HG02763 (cell line): ENCODE data around the gene PRDM1.

Experiments
- ATAC-seq: cut with Tn5 transposase; IDR thresholded peaks from one replicate; pipeline ENCODE4 v1.9.1; 2021; ENCODE audit warnings: mild to moderate bottlenecking, moderate library complexity; ENCODE audit not compliant: unreplicated experiment

The PRDM1 gene

GRCh38 chr6:106085984-106086813 is at the start of gene PRDM1:
Gene PRDM1 (plus strand): TSS chr6:106086336. CDS start chr6:106086554, 218 bp downstream.
- peak; percentile 76 for ATAC-seq

DNA sequence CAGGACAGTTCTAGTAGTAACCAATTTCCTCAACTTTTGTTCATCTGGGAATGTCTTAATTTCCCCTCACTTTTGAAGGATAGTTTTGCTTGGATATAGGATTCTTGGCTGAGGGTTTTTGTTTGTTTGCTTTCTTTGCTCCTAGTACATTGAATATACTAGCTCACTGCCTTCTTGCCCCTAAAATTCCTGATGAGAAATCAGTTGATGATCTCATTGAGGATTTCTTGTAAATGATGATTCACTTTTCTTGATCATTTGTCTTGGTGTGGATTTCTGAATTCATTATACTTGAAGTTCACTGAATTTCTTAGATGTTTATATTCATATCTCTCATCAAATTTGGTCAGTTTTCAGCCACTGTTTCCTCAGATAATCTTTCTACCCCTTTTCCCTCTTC is 49.1 kb upstream of the PRDM1 start:
- ATAC-seq, result no peak

DNA sequence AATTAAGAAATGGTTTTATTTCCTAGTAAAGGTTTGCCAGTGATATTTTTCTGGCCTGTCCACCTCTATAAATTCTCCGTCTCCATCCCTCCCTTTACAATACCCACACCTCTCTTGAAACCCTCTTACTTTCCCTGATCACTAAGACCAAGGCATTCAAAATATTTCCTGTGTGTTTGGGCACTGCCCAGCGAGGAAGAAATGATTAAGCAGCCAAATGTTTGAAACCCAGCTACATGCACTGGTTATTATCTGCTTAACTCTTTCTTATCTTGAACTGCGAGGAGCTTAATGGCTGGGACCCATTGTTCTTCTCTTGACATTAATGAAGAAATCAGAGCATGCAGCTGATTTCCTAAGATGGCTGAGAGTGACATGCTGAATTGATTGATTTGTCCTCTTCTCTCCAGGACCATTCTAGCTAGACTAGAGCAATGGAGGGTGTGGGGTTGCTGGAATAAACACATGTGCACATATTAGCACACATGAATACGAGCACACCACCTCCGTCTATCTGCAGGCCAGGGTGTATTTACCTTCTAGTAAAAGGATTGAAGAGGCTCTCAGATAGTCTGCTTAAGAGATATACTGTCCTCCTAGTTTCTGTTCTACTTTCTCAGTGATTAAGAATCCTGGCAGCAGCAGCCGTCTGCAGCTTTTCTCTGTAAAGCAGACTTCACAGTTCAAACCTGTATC is 46.1 kb upstream of the PRDM1 start:
- no peak for ATAC-seq

DNA sequence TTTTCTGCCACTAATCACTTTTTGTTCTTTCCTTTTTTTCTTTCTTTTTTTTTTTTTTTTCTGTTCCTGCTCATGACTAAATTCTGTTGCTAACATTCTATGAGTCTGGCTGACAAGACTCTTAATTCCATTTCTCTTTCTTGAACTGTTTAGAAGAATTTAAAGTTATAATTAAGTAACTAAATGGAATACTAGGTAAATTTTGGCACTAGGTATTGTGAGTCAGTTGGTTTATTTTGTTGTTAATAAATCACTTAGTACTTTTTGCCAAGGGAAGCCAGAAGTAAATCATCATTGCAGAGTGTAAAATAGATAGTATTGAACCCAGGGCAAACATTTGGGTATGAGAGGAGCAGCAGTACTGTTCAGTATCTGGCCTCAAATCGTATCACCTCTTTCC is 42.0 kb upstream of the PRDM1 start:
- no peak for ATAC-seq

- ATAC-seq, result no peak
Observed at GRCh38 chr6:106045077-106045476, 41.1 kb upstream of the PRDM1 start.

GRCh38 chr6:106046116-106046853 is 39.9 kb upstream of the PRDM1 start:
- ATAC-seq, result no peak

DNA sequence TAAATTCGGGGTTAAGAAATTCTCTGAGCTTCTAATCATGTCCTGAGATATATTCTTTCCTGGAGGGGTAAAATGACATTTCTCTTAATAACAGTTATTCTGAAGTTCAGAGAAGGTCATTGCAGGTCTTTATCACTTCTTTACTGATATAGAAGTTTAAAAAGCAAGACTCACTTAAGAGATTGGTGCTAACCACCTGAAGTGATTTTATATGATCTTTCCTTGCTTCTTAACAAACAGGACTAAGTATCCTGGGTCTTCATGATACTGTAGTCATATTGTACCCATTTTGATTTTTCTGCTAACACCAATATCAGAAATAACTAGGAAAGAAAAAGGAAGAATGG is 39.3 kb upstream of the PRDM1 start:
- ATAC-seq, result no peak

- no peak for ATAC-seq
Observed at GRCh38 chr6:106048336-106048735, 37.8 kb upstream of the PRDM1 start.

- ATAC-seq, result no peak
Observed at GRCh38 chr6:106050538-106050937, 35.6 kb upstream of the PRDM1 start.

GRCh38 chr6:106051226-106051625 is 34.9 kb upstream of the PRDM1 start:
- ATAC-seq, result no peak

DNA sequence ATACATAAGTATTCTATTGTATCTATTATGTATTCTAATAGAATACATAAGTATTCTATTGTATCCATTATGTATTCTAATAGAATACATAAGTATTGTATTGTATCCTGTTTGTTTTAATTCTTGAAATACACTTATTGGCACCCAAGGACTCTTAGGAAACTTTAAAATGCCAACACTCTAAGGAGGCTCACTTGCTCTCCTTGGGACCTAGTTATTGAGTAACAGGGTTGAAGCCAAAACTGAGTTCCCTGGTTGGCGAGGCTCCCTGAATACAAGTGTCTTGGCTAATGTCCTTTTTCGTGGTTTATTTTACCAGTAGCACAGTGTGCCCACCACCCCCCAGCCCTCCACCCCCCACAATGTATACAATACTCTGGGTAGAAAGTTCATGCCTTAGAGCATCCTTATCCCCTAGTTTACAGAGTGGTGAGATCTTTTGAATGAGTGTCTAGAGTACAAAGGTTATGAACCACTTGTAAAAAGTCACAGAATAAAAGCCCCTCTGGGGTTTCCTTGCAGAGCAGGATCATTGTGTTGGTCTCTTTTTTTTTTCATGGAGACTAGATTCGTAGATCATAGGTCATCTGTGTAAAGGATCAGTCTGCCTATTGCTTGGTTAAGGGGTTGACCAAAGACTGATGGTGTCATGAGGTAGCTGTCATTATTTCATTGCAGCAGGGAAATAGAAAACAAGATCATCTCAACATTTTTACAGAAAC is 32.5 kb upstream of the PRDM1 start:
- no peak for ATAC-seq

DNA sequence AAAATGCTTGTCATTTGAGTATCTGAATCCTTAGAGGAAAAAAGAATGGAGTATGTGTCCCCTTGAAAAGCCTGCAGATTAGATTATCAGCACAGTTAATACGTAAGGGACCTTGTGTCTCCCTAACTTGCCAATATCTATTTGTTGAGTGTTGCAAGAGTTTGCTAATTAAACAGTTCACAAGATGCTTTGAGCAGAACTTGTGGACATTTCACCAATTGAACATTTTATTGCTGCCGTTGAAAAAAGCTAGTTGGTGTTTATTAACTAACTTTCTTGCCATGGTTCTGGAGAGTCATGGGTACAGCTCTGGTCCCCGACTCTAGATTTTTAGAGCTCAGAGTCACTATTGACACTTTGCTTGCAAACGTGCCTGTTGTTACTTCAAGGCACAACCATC is 30.6 kb upstream of the PRDM1 start:
- no peak for ATAC-seq

GRCh38 chr6:106056060-106056745 is 29.9 kb upstream of the PRDM1 start:
- ATAC-seq, result no peak

GRCh38 chr6:106056746-106057390 is 29.3 kb upstream of the PRDM1 start:
- ATAC-seq, result no peak

DNA sequence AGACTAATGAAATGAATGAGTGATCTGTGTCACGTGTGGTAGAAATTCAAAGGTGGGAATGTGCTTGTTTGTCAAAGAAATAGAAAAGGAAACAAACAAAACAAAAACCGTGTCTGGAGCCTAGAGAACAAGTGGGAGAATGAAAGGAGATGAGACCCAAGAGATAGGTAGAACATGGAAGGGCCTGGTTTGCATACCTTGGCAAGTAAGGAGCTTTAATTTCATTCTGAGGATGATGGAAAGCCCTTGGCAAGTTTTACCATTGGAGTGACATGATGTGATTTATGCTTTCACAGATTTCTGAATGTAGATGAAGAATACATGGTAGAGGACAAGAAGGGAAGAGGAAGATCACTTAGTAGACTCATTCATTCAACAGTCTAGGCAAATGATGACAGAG is 26.8 kb upstream of the PRDM1 start:
- ATAC-seq, result no peak

GRCh38 chr6:106060167-106060566 is 26.0 kb upstream of the PRDM1 start:
- ATAC-seq, result no peak

GRCh38 chr6:106063448-106063850 is 22.7 kb upstream of the PRDM1 start:
- no peak for ATAC-seq

GRCh38 chr6:106064142-106064541 is 22.0 kb upstream of the PRDM1 start:
- ATAC-seq, result no peak

DNA sequence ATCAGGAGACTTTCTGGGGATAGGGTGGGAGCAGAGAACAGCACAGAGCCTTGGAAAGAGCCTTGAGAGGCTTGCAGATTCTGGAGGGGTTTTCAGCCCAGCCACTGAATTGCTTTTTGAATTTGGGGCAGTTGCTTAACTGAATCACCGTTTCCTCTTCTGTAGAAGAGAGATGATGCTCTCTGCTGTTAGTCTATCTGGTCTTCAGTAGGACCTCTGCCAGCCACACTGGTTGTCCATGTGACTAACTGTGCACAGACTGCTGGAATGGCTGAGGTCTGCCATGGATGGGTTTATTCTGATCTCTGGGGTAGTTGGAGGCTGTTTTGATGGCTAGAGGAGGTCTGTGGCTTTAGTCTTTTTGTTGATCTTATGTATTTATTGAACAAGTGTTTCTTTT is 21.4 kb upstream of the PRDM1 start:
- no peak for ATAC-seq

DNA sequence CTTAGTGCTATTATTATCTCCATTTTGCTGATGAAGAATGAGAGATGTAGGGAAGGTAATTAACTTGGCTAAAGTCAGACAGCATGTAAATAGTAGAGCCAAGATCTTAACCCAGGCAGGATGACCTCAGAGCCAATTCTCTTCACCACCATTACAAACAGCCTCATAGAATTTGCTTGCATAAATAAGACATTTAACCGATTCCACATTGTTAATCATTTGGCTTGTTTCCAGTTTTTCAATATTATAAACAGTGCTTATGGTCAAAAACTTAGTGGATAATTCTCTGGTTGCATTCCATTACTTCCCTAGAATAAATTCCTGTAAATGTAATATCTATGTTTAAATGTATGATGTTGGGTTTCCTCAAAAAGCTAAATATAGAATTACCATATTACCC is 19.1 kb upstream of the PRDM1 start:
- no peak for ATAC-seq
